MM.1S (cell line): ENCODE data around the gene TIGD4.

ENCODE experiments used
- DNase-seq: peaks from one replicate; pipeline ENCODE4 v3.0.0-alpha.2; 2015
- H2AFZ ChIP-seq: fragments of 300-600 bp; sonication (generic); 2 replicates; pipeline ENCODE4 v1.6.0; 2016; ENCODE audit warnings: antibody characterized with exemption, low read length
- H3F3A ChIP-seq: fragments of 300-600 bp; sonication (generic); 2 replicates; pipeline ENCODE4 v1.6.1; 2016; ENCODE audit warnings: mild to moderate bottlenecking, antibody characterized with exemption, low read length, moderate library complexity, mixed read lengths; ENCODE audit not compliant: insufficient read depth
- H3K27ac ChIP-seq: fragments of 300-600 bp; sonication (generic); 2 replicates; pipeline ENCODE4 v1.5.1; 2016; ENCODE audit warnings: mild to moderate bottlenecking, low read length
- H3K27me3 ChIP-seq: fragments of 300-600 bp; sonication (generic); replicated peaks from 2 replicates; pipeline ENCODE4 v1.6.0; 2016; ENCODE audit warnings: low read length; ENCODE audit not compliant: insufficient read depth
- H3K36me3 ChIP-seq: fragments of 300-600 bp; sonication (generic); replicated peaks from 2 replicates; pipeline ENCODE4 v1.6.1; 2016; ENCODE audit warnings: mild to moderate bottlenecking, low read length, mixed read lengths; ENCODE audit not compliant: insufficient read depth
- H3K4me1 ChIP-seq: fragments of 300-600 bp; sonication (generic); 2 replicates; pipeline ENCODE4 v1.6.1; 2016; ENCODE audit warnings: low read length, mixed read lengths
- H3K4me2 ChIP-seq: fragments of 300-600 bp; sonication (generic); 2 replicates; pipeline ENCODE4 v1.6.0; 2016; ENCODE audit warnings: low read depth, low read length
- H3K4me3 ChIP-seq: fragments of 300-600 bp; sonication (generic); 2 replicates; pipeline ENCODE4 v1.5.1; 2016; ENCODE audit warnings: low read length, mixed read lengths
- H3K79me2 ChIP-seq: fragments of 300-600 bp; sonication (generic); 2 replicates; pipeline ENCODE4 v1.6.1; 2016; ENCODE audit warnings: mixed run types, low read length, mixed read lengths
- H3K9ac ChIP-seq: fragments of 300-600 bp; sonication (generic); 2 replicates; pipeline ENCODE4 v1.6.1; 2016; ENCODE audit warnings: low read length, mixed read lengths
- H3K9me2 ChIP-seq: fragments of 300-600 bp; sonication (generic); replicated peaks from 2 replicates; pipeline ENCODE4 v1.6.1; 2016; ENCODE audit warnings: mild to moderate bottlenecking, low read length, mixed read lengths; ENCODE audit not compliant: insufficient read depth
- H3K9me3 ChIP-seq: fragments of 300-600 bp; sonication (generic); replicated peaks from 2 replicates; pipeline ENCODE4 v1.6.1; 2016; ENCODE audit warnings: mild to moderate bottlenecking, low read length, mixed read lengths; ENCODE audit not compliant: insufficient read depth
- H4K20me1 ChIP-seq: fragments of 300-600 bp; sonication (generic); 2 replicates; pipeline ENCODE4 v1.6.1; 2016; ENCODE audit warnings: mild to moderate bottlenecking, low read length, moderate library complexity, mixed read lengths; ENCODE audit not compliant: insufficient read depth
- EZH2 ChIP-seq: fragments of 300-600 bp; sonication (generic); optimal IDR thresholded peaks from 2 replicates; pipeline ENCODE3; 2017; ENCODE audit warnings: low read depth, mild to moderate bottlenecking, antibody characterized with exemption, low read length, mixed read lengths
- EZH2phosphoT487 ChIP-seq: fragments of 300-600 bp; sonication (generic); IDR thresholded peaks from 2 replicates; pipeline ENCODE4 v1.6.1; 2018; ENCODE audit warnings: antibody characterized with exemption, low read length
- TF ChIP-seq, protein P1 (sequence below): fragments of 300-600 bp; sonication (generic); IDR thresholded peaks from 2 replicates; pipeline ENCODE4 v1.5.1; 2016; ENCODE audit warnings: antibody characterized with exemption, low read length, mixed read lengths

The TIGD4 gene

DNA sequence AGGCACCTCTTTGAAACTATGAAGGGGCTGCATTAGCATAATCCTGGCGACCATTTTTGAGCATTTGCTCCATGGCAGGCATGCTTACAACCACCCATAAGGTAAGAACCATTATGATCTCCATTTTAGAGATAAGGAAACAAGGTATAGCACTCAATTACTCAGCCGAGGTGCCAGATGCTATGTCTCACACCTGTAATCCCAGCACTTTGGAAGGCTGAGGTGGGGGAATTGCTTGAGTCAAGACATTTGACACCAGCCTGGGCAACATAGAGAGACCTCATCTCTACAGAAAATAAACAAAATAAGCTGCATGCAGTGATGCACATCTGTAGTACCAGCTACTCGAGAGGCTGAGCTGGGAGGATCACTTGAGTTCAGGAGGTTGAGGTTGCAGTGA, 43.6 kb downstream of the TIGD4 start:
- H3K9me2 ChIP-seq, result no peaks in the 10 kb centered on the region
- no peaks in the 10 kb centered on the region for H4K20me1 ChIP-seq
- TF ChIP-seq, protein P1, sequence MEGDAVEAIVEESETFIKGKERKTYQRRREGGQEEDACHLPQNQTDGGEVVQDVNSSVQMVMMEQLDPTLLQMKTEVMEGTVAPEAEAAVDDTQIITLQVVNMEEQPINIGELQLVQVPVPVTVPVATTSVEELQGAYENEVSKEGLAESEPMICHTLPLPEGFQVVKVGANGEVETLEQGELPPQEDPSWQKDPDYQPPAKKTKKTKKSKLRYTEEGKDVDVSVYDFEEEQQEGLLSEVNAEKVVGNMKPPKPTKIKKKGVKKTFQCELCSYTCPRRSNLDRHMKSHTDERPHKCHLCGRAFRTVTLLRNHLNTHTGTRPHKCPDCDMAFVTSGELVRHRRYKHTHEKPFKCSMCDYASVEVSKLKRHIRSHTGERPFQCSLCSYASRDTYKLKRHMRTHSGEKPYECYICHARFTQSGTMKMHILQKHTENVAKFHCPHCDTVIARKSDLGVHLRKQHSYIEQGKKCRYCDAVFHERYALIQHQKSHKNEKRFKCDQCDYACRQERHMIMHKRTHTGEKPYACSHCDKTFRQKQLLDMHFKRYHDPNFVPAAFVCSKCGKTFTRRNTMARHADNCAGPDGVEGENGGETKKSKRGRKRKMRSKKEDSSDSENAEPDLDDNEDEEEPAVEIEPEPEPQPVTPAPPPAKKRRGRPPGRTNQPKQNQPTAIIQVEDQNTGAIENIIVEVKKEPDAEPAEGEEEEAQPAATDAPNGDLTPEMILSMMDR, result no peak
- TF ChIP-seq EZH2phosphoT487 (no peak), EZH2 (no peak)
- no peaks in the 10 kb centered on the region for H3K79me2 ChIP-seq
- no peak overlapping the region for H3K4me2 ChIP-seq
- no peak overlapping the region for H2AFZ ChIP-seq
- no peaks in the 10 kb centered on the region for H3K27me3 ChIP-seq
- H3K4me1 ChIP-seq, result peaks cover 13% of the 10 kb centered on the region
- H3K27ac ChIP-seq, result no peak overlapping the region
- H3K36me3 ChIP-seq, result no peaks in the 10 kb centered on the region
- H3K4me3 ChIP-seq, result no peak overlapping the region
- DNase-seq, result no peak
- H3F3A ChIP-seq, result 0 out of 2 replicates have a peak, but pooled peaks cover 5% of the 10 kb centered on the region
- no peaks in the 10 kb centered on the region for H3K9me3 ChIP-seq
- H3K9ac ChIP-seq, result no peak overlapping the region

DNA sequence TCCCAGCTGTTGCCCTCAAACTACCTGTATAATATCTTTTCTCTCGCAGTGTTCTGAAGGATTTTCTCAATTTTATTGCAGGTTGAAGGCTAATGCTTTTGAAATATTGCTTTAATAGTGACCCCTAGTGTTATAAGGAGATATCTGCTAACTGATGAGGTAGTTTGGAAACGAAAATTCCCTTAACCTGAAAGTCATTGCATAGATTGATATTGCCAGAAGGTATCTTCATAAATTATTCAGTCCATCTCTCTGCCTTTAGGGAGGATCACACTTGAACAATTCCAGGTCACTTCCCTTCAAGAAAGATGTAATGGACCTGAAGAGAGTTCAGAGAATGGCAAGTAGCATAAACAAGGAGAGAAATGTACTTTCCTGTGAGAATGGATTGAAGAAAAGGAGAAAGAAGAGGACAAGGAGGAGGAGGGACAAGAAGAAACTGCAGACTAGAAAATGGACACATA, 44.1 kb downstream of the TIGD4 start:
- Histone ChIP-seq H3K36me3 (no peaks in the 10 kb centered on the region), H3K4me1 (peaks cover 13% of the 10 kb centered on the region), H3K9me2 (no peaks in the 10 kb centered on the region), H3K27me3 (no peaks in the 10 kb centered on the region), H4K20me1 (no peaks in the 10 kb centered on the region), H3K9ac (no peak overlapping the region), H3K4me2 (no peak overlapping the region), H3F3A (0 out of 2 replicates have a peak, but pooled peaks cover 5% of the 10 kb centered on the region), H3K79me2 (no peaks in the 10 kb centered on the region), H2AFZ (no peak overlapping the region), H3K4me3 (no peak overlapping the region), H3K27ac (no peak overlapping the region), H3K9me3 (no peaks in the 10 kb centered on the region)
- TF ChIP-seq EZH2 (no peak), EZH2phosphoT487 (no peak)
- TF ChIP-seq, protein P1, result peak; percentile 72
- DNase-seq, result peak; percentile 50

DNA sequence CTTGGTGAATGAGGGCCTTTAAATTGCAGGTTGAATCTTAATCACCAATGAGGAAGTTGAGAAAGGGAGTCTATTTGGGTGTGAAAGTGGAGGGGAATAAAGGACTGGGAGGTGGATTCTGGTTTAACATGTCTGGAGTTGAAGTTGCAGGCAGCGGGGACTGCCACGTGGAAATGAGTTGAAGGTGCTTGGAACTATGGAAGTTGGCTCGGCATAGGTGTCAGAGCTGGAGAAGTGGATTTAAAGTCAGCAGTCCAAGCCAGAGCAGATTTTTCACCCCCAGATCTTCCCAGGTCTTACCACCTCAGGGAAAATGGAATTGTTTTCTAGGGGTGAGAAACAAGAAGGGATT, 44.9 kb downstream of the TIGD4 start:
- Histone ChIP-seq H3K9me3 (no peaks in the 10 kb centered on the region), H3K27me3 (no peaks in the 10 kb centered on the region), H3K9ac (no peak overlapping the region), H3F3A (0 out of 2 replicates have a peak, but pooled peaks cover 5% of the 10 kb centered on the region), H3K79me2 (no peaks in the 10 kb centered on the region), H3K4me1 (peaks cover 13% of the 10 kb centered on the region), H3K4me2 (no peak overlapping the region), H3K4me3 (no peak overlapping the region), H4K20me1 (no peaks in the 10 kb centered on the region), H3K36me3 (no peaks in the 10 kb centered on the region), H2AFZ (no peak overlapping the region), H3K27ac (no peak overlapping the region), H3K9me2 (no peaks in the 10 kb centered on the region)
- no peak for DNase-seq
- TF ChIP-seq, protein P1, result no peak
- no peak for TF ChIP-seq EZH2
- TF ChIP-seq EZH2phosphoT487, result no peak
